Stimulated activated effector memory CD8-positive, alpha-beta T cell treated with anti-CD3 and anti-CD28 coated beads, Interleukin-12 subunit alpha, Interleukin-12 subunit beta, amount 100 ng/mL, for 72 hours (primary cell): ENCODE measurements around the gene LRRC63.

Experiments used
- ATAC-seq: fragments of 150-1000 bp; cut with Tn5 transposase; 2 replicates; pipeline ENCODE4 v1.10.0; 2021
- DNase-seq, 2 donors: peaks; one replicate each; pipeline ENCODE4 v3.0.0; 2021 to 2022; ENCODE audit warnings: low spot score in 2 of 2
- H3K27ac Mint-ChIP-seq: one replicate; pipeline ENCODE4 v1.8.0; 2022; ENCODE audit warnings: mild to moderate bottlenecking, mixed read lengths
- H3K36me3 Mint-ChIP-seq: one replicate; pipeline ENCODE4 v1.8.0; 2022; ENCODE audit warnings: mild to moderate bottlenecking, mixed read lengths
- H3K4me1 Mint-ChIP-seq: one replicate; pipeline ENCODE4 v1.8.0; 2022; ENCODE audit warnings: mixed read lengths
- H3K4me3 Mint-ChIP-seq: one replicate; pipeline ENCODE4 v1.8.0; 2022; ENCODE audit warnings: mild to moderate bottlenecking, mixed read lengths
- H3K9me3 Mint-ChIP-seq: one replicate; pipeline ENCODE4 v1.8.0; 2022; ENCODE audit warnings: mixed read lengths

Gene LRRC63

GRCh38 chr13:46176756-46177155 lies 35.0 kb upstream of the LRRC63 start:
- ATAC-seq (no peak), DNase-seq (no peak)
- peaks cover 67% of the 10 kb centered on the region for H3K4me1 Mint-ChIP-seq
- peak overlapping the region; percentile 88 for H3K27ac Mint-ChIP-seq
- peak overlapping the region; percentile 89 for H3K4me3 Mint-ChIP-seq
- peaks cover 100% of the 10 kb centered on the region for H3K36me3 Mint-ChIP-seq
- no peaks in the 10 kb centered on the region for H3K9me3 Mint-ChIP-seq

- DNase-seq (no peak), ATAC-seq (no peak)
- Mint-ChIP-seq H3K4me1 (peaks cover 63% of the 10 kb centered on the region), H3K9me3 (no peaks in the 10 kb centered on the region), H3K36me3 (peaks cover 95% of the 10 kb centered on the region), H3K27ac (peak overlapping the region; percentile 88), H3K4me3 (peak overlapping the region; percentile 89)
Observed at GRCh38 chr13:46178143-46178542, 33.6 kb upstream of the LRRC63 start.

- peak overlapping the region; percentile 89 for H3K4me3 Mint-ChIP-seq
- H3K9me3 Mint-ChIP-seq, result no peaks in the 10 kb centered on the region
- DNase-seq (no peak), ATAC-seq (no peak)
- peaks cover 88% of the 10 kb centered on the region for H3K36me3 Mint-ChIP-seq
- H3K4me1 Mint-ChIP-seq, result peaks cover 63% of the 10 kb centered on the region
- peak overlapping the region; percentile 77 for H3K27ac Mint-ChIP-seq
Observed at GRCh38 chr13:46178821-46179220, 32.9 kb upstream of the LRRC63 start.

- H3K9me3 Mint-ChIP-seq, result no peaks in the 10 kb centered on the region
- ATAC-seq (no peak), DNase-seq (peak in 1 of 2 donors; percentile 82)
- peak overlapping the region; percentile 89 for H3K4me3 Mint-ChIP-seq
- peak overlapping the region; percentile 77 for H3K27ac Mint-ChIP-seq
- H3K4me1 Mint-ChIP-seq, result peaks cover 62% of the 10 kb centered on the region
- H3K36me3 Mint-ChIP-seq, result peaks cover 81% of the 10 kb centered on the region
Observed at GRCh38 chr13:46179491-46179908, 32.2 kb upstream of the LRRC63 start.

GRCh38 chr13:46179969-46180763 lies 31.6 kb upstream of the LRRC63 start:
- Mint-ChIP-seq H3K4me1 (peaks cover 62% of the 10 kb centered on the region), H3K9me3 (no peaks in the 10 kb centered on the region), H3K27ac (peak overlapping the region; percentile 77), H3K4me3 (peak overlapping the region; percentile 89), H3K36me3 (peaks cover 75% of the 10 kb centered on the region)
- no peak for ATAC-seq
- no peak for DNase-seq

GRCh38 chr13:46181377-46181839 lies 30.3 kb upstream of the LRRC63 start:
- DNase-seq, result no peak
- no peaks in the 10 kb centered on the region for H3K9me3 Mint-ChIP-seq
- peak overlapping the region; percentile 77 for H3K27ac Mint-ChIP-seq
- peaks cover 62% of the 10 kb centered on the region for H3K36me3 Mint-ChIP-seq
- no peak for ATAC-seq
- H3K4me3 Mint-ChIP-seq, result peak overlapping the region; percentile 89
- peaks cover 55% of the 10 kb centered on the region for H3K4me1 Mint-ChIP-seq

GRCh38 chr13:46181840-46182490 lies 29.8 kb upstream of the LRRC63 start, which contains the start of gene LCP1:
Gene LCP1 (minus strand): TSS chr13:46182177. CDS start chr13:46159662, 22,515 bp downstream.
- peaks cover 57% of the 10 kb centered on the region for H3K36me3 Mint-ChIP-seq
- DNase-seq, result peak in 1 of 2 donors; percentile 87

GRCh38 chr13:46182491-46182877 lies 29.2 kb upstream of the LRRC63 start:
- peaks cover 44% of the 10 kb centered on the region for H3K4me1 Mint-ChIP-seq
- H3K9me3 Mint-ChIP-seq, result no peaks in the 10 kb centered on the region
- ATAC-seq, result no peak

More at GRCh38 chr13:46181840-46182490, 29.8 kb upstream of the LRRC63 start, which contains the start of gene LCP1:
- ATAC-seq, result peak; percentile 85
- peak within 1 kb of the TSS; percentile 77 for H3K27ac Mint-ChIP-seq
- H3K4me3 Mint-ChIP-seq, result peak within 1 kb of the TSS; percentile 89
- no peaks in the 10 kb centered on the region for H3K9me3 Mint-ChIP-seq
- H3K4me1 Mint-ChIP-seq, result peaks cover 49% of the 10 kb centered on the region

GRCh38 chr13:46183018-46183946 lies 28.4 kb upstream of the LRRC63 start:
- peak overlapping the region; percentile 89 for H3K4me3 Mint-ChIP-seq
- no peaks in the 10 kb centered on the region for H3K9me3 Mint-ChIP-seq
- DNase-seq, result no peak
- peaks cover 44% of the 10 kb centered on the region for H3K36me3 Mint-ChIP-seq
- H3K4me1 Mint-ChIP-seq, result peaks cover 36% of the 10 kb centered on the region
- H3K27ac Mint-ChIP-seq, result peak overlapping the region; percentile 77
- ATAC-seq, result no peak

More at GRCh38 chr13:46182491-46182877, 29.2 kb upstream of the LRRC63 start:
- peak overlapping the region; percentile 77 for H3K27ac Mint-ChIP-seq
- H3K36me3 Mint-ChIP-seq, result peaks cover 51% of the 10 kb centered on the region
- DNase-seq, result no peak
- H3K4me3 Mint-ChIP-seq, result peak overlapping the region; percentile 89

- Mint-ChIP-seq H3K4me3 (peak overlapping the region; percentile 89), H3K9me3 (no peaks in the 10 kb centered on the region), H3K4me1 (peaks cover 33% of the 10 kb centered on the region), H3K27ac (peak overlapping the region; percentile 77), H3K36me3 (peaks cover 33% of the 10 kb centered on the region)
- peak; percentile 80 for ATAC-seq
- peak; percentile 68 to 88 for DNase-seq
Observed at GRCh38 chr13:46184277-46184699, 27.4 kb upstream of the LRRC63 start.

GRCh38 chr13:46185634-46186033 lies 26.1 kb upstream of the LRRC63 start:
- Mint-ChIP-seq H3K27ac (peak overlapping the region; percentile 77), H3K36me3 (peaks cover 20% of the 10 kb centered on the region), H3K9me3 (no peaks in the 10 kb centered on the region), H3K4me1 (peaks cover 33% of the 10 kb centered on the region), H3K4me3 (no peak overlapping the region)
- DNase-seq, result no peak
- no peak for ATAC-seq

- no peaks in the 10 kb centered on the region for H3K9me3 Mint-ChIP-seq
- no peak for ATAC-seq
- H3K36me3 Mint-ChIP-seq, result no peaks in the 10 kb centered on the region
- no peaks in the 10 kb centered on the region for H3K4me1 Mint-ChIP-seq
- no peak overlapping the region for H3K4me3 Mint-ChIP-seq
- H3K27ac Mint-ChIP-seq, result no peak overlapping the region
- no peak for DNase-seq
Observed at GRCh38 chr13:46192412-46192811, 19.3 kb upstream of the LRRC63 start.

- H3K9me3 Mint-ChIP-seq, result no peaks in the 10 kb centered on the region
- H3K27ac Mint-ChIP-seq, result no peak overlapping the region
- H3K4me1 Mint-ChIP-seq, result peaks cover 5% of the 10 kb centered on the region
- ATAC-seq, result no peak
- H3K36me3 Mint-ChIP-seq, result no peaks in the 10 kb centered on the region
- DNase-seq, result no peak
- H3K4me3 Mint-ChIP-seq, result no peak overlapping the region
Observed at GRCh38 chr13:46195016-46195415, 16.7 kb upstream of the LRRC63 start.

- no peak overlapping the region for H3K27ac Mint-ChIP-seq
- peaks cover 19% of the 10 kb centered on the region for H3K4me1 Mint-ChIP-seq
- ATAC-seq, result no peak
- H3K4me3 Mint-ChIP-seq, result no peak overlapping the region
- H3K36me3 Mint-ChIP-seq, result no peaks in the 10 kb centered on the region
- DNase-seq, result no peak
- H3K9me3 Mint-ChIP-seq, result no peaks in the 10 kb centered on the region
Observed at GRCh38 chr13:46197299-46198048, 14.3 kb upstream of the LRRC63 start.
